GM18520 (cell line): ENCODE measurements around the gene UNC5B.

ENCODE experiments used
- ATAC-seq: cut with Tn5 transposase; IDR thresholded peaks from one replicate; pipeline ENCODE4 v1.9.1; 2021; ENCODE audit not compliant: unreplicated experiment

The UNC5B gene

DNA sequence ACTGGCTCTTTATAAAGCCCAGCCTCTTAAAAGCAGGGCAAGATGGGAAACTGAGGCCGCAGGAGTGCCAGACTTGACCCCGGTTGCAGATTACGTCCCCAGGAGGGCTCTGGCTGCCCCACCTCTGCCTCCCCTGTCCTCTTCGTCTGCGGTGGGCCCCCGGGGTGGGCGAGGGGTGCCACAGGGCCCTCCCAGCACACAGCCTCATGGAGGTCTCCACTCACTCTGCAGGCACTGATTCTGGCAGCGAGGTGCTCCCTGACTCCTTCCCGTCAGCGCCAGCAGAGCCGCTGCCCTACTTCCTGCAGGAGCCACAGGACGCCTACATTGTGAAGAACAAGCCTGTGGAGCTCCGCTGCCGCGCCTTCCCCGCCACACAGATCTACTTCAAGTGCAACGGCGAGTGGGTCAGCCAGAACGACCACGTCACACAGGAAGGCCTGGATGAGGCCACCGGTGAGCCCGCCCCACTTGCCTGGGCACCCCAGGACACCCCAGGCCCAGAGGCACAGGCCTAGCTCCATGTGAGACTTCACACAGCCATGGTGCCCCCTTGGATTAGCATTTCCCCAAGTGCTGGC is 67.3 kb downstream of the UNC5B start:
- ATAC-seq, result no peak

DNA sequence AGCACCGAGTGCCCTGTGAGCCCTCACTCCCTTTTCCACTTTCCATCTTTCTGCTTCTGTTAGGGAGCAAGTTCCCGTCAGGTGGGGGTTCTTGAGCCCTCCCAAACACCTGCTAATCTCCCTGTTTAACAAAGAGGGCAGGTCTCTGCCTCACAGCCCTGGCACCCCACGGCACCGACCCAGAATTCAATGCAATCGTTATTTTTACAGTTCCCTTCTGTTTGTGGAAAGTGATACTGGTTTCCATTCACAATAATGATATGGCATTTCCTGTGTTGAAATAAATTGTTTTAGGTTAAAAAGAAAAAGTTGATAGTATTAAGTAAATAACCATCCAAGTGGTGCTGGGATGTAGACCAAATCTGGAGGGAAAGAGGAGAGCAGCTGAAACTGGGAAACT is 67.8 kb downstream of the UNC5B start:
- no peak for ATAC-seq

DNA sequence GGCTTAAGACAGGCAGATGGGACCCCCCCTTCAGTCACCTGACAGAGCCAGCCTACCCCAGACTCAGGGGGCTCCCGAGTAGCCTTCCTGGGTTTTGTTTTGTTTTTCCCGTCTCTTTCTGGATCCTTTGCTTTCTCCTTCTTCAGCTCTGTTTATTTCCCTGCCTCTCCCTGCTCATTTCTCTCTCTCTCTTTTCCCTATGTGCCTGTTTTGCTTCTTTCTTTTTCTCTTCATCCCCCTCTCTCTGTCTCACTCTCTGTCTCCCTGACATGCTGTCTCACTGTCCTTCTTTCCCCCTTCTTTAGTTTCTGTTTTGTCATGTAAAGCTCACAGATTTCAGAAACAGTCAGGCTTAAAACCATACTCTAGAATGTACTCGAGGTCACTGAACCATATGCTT is 68.5 kb downstream of the UNC5B start:
- ATAC-seq, result no peak

DNA sequence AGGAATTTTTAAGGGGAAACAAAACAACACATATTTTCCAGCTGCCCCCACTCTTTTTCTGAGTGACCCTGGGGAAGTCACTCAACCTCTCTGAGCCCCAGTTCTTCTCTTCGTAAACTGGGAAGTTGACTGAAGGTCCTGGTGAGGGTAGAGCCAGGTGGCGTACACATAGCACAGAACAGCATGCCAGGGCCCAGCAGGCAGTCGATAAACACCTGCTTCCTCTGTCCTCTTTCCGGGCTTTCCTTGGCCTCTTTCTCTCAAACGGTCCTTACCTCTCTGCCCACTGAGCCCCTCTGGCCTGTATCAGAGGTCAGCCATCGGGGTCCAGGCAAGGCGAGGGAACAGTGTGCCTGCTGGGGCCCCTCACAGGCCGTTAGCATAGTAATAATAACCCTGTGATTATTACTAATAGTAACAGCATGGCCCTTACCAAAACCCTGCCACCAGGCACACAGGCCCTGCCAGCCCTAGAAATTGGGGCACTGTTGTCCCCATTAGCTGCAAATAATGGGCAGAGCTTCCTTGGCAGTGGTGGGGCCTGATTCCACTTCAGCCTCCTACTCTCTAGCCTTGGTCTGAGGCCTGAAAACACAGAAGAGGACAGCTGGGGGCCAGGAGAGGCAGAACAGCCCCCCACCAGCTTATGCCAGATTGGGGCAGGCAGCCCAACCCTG is 69.4 kb downstream of the UNC5B start:
- ATAC-seq, result no peak

DNA sequence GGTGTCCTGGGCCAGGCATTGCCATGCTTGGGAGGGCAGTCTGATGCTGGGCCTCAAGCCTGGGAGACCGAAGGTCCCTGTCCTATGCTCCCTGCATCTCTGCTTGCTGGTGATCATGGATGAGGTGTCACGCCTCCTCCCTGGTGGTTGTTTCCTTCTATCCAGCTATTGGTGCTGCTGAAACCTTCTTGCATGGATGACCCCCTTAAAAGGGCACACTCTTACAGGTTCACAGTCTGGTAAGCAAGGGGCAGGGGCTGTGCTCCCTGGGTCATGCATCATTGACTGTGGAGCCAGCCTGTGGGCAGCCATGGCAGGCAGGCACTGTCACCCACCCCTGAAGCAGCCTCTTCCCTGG is 69.9 kb downstream of the UNC5B start:
- ATAC-seq, result no peak

DNA sequence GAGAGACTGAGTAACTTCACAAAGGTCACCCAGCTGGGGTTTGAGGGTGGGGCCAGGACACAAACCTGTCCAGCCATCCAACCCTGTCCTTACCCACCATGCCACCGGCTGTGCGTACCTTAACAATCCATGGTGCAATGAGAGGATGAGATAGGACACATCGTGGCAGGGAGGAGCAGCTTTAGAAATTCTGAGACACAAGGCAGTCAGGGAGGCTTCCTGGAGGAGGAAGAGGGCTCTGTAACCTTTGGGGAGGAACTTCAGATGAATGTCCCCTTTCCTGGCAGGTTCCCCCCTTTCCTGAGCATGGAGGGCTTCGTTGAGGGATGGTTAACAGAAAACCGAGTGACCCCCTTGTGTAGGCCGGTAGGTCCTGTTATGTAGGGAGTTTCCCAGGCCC is 71.0 kb downstream of the UNC5B start:
- no peak for ATAC-seq

DNA sequence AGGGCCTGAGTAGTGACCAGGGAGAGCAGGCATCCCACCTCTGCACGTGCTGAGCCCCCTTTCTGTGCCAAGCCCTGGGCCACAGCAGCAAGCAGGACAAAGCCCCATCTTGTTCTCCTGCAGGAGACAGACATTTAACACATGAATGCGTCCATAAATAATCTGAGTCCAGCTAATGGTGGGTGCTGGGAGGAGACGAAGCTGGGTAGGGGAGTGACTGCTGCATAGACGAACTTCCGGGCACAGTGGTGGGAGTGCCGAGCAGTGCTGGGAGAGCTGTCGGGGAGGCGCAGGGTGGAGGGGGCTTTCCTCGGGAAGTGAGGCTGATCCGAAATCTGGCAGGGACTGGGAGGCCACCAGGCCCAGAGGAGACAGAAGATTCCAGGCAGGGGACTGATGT is 71.5 kb downstream of the UNC5B start:
- no peak for ATAC-seq

DNA sequence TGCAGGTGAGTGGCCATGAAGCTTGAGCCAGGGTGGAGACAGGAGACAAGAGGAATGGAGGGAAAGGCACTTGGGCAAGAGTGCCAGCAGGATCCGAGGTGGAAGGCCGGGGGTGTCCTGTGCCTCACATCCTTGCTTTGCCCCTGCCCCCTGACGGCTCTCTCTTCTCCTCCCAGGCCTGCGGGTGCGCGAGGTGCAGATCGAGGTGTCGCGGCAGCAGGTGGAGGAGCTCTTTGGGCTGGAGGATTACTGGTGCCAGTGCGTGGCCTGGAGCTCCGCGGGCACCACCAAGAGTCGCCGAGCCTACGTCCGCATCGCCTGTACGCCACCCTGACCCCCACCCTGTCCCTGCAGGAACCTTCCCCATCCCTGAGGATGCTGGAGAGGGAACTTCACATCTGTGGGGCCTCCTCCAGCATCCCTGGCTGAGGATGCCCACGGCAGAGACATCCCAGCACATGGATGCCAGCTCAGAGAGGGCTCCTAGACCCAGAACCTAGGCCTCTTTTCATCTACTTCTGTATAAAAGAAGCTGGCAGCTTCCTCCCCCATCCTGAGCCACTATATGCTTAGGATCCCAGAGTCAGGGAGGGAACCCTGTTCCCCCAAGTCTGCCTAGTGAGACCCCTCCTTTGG is 72.3 kb downstream of the UNC5B start:
- ATAC-seq, result no peak

DNA sequence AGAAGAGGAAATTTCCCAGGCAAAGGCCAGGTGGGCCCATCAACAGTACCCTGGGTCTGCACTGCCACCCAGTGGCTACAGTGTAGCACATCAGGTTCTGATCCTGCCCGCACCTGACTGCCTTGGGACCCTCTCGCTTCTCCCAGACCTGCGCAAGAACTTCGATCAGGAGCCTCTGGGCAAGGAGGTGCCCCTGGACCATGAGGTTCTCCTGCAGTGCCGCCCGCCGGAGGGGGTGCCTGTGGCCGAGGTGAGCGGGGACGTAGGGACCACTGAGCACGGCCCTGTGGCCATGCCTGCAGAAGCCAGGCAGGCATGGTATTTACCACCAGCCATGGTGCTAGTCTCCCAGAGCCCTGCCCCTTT is 72.8 kb downstream of the UNC5B start:
- no peak for ATAC-seq

DNA sequence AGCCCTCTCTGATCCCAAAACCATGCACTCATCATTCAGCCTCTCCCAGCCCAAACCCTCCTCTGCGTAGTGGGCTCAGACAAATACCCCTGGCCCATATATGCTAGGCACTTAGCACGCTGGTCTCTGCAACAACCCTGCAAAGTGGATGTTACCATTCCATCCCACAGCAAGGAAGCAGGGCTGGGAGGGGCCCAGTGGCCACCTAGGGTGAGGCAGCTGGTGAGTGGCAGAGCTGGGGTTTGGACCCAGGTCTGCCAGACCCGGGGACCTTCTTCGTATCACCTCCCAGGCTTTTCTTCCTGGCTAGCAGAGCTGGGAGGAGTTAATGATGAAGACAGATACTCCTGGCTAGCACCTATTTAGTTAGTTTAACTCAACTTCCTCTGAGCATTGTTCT is 73.6 kb downstream of the UNC5B start:
- ATAC-seq, result no peak

DNA sequence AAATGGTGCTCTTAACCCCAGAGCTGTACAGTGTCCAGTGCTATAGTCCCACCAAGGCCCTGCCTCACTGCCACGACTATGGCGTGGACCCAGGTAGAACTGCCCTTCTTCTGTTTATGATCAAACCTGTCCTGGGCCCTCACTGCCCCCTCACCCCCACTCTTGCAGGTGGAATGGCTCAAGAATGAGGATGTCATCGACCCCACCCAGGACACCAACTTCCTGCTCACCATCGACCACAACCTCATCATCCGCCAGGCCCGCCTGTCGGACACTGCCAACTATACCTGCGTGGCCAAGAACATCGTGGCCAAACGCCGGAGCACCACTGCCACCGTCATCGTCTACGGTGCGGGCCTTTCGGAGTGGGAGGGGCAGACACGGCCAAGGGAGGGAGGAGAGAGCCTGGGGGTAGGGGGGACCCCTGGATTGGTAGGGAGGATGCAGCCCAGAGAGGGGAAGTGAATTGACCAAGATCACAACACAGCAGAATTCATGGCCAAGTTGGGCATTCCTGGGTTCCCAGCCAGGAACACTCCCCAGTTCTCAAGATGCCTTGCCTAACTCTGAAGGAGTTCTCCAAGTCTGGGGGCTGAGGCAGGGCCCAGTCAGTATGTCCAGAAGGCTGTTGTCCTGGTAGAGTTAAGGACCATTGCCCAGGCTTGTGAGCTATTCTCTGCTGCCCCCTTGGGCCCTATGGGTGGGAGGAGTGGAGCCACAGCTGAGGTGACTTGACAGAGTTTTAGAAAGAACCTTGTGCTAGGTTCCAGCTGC is 74.3 kb downstream of the UNC5B start:
- no peak for ATAC-seq

DNA sequence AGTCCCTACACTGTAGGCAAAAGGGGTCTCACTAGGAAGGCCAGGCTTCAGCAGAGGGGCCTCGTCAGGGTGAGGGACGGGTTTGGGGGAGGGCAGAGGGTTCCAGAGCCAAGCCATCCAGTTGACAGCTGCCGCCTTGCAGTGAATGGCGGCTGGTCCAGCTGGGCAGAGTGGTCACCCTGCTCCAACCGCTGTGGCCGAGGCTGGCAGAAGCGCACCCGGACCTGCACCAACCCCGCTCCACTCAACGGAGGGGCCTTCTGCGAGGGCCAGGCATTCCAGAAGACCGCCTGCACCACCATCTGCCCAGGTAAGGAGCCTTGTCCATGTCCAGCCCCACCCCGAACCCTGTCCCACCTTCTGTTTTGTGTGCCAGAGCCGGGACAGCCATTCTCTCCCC is 75.1 kb downstream of the UNC5B start:
- ATAC-seq, result no peak

DNA sequence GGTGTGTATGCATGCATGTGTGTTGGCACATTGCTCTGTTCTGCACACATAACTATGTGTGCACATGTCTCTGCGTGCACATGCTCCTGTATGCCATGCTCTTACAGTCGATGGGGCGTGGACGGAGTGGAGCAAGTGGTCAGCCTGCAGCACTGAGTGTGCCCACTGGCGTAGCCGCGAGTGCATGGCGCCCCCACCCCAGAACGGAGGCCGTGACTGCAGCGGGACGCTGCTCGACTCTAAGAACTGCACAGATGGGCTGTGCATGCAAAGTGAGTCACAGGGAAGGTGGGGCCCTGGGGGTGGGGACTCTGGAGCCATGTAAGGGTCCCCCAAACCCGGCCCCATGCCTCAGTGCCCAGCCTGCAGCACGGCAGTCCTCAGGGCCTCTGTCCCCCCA is 76.1 kb downstream of the UNC5B start:
- ATAC-seq, result no peak

DNA sequence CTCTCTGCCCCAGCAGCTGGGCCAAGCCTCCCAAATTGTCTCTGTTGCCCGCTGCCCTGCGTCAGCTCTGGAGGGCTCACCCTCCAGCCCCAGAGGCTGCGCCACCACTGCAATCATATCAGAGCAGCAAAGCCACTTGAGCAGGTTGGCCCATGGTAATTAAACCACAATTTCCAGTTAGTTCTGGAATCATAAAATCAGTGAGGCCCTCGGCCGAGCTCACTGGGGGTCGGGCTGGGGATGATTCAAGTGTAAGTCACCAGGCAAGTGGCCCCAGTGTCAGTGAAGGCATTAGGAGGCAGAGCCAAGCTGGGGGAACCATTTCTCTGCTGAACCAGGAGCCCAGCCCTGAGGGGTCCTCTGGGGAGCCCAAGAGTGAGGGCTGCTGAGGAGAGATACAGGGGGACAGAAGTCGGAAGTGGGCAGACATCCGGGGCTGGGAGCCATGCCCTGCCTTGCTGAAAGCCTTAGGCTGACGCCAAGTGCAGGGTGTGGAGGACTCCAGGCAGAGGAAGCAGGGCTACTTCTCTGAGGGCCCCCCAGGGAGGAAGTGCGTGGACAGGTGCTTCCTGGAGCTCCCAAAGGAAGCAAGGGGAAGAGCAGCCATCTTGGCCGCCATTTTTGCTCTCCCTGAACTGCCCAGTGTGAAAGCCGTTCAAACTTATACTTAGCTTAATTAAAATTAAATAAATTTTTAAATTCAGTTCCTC is 77.2 kb downstream of the UNC5B start:
- no peak for ATAC-seq

DNA sequence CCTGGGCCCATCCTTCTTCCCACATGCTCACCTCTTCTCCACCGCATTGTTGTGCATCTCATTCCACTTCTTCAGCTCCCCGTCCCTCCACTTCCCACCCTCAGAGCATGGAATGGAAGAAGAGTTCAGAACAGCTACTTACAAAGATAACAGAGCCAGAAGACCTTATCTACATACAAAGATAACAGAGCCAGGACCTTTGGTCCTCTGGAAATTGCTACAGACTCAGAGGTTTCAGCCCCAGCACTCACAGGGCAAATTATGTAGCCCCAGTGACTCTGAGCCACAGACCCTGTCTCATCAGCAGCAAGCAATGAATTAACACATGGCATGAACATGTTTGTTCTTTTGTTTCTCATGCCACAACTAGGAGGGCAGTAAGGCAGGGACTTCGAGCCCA is 78.0 kb downstream of the UNC5B start:
- no peak for ATAC-seq

DNA sequence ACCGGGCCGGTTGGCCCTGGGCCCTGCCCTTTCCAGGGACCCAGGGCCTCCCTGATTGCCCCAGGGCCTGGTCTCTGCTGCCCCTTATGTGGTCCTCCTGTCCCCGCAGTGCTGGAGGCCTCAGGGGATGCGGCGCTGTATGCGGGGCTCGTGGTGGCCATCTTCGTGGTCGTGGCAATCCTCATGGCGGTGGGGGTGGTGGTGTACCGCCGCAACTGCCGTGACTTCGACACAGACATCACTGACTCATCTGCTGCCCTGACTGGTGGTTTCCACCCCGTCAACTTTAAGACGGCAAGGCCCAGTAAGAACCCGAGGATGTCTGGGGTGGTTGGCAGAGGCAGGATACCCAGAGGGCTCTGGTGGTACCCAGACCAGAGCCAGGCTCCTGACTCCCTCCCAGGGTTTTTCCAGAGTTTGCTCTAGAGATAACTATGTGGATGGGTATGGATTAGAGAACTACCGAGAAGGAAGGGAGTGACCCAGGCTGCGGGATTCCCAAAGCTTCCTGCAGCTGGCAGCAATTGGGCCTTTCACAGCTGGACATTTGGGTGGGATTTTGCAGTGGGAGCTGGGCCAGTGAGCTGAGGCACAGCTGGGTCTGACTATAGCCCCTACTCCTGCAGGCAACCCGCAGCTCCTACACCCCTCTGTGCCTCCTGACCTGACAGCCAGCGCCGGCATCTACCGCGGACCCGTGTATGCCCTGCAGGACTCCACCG is 78.6 kb downstream of the UNC5B start:
- no peak for ATAC-seq

DNA sequence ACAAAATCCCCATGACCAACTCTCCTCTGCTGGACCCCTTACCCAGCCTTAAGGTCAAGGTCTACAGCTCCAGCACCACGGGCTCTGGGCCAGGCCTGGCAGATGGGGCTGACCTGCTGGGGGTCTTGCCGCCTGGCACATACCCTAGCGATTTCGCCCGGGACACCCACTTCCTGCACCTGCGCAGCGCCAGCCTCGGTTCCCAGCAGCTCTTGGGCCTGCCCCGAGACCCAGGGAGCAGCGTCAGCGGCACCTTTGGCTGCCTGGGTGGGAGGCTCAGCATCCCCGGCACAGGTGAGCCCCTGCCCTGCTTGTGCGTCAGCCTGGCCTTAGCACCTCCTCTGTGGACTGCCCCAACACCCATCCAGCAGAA is 79.1 kb downstream of the UNC5B start:
- ATAC-seq, result no peak

DNA sequence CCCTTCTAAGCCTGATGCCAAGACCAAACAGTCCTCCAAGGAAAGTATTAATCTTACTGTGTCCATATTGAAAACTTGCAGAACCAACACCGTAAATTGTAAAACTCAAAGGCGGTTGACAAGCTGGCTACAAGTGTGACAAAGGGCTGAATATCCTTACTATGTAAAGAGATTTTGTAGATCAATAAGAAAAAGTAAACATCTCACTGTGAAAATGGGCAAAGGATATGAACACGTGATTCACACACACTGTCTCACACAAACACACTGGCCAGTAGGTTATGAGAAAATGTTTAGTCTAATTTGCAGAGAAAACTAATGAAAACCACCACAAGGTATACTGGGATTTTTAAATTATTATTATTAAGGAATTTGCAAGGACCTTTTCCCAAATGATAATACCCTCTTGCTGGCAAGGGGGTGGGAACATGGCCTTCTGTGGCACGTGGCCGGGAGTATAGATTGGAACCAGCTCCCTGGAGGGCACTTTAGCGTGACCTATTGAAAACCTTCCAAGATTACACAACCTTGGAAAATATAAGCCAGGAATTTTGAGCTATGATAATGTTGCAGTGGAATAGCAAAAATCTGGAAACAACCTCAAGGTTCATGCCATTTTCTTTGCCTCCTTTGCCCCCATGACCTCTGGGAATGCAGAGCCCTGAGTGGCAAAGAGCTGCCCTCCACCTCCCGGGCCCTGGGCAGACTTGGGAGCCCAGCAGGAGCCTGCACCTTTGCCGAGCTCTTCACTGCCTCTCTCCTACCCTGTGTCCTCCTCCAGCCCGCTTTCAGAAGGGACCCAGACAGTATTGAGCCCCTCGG is 80.5 kb downstream of the UNC5B start:
- ATAC-seq, result no peak

DNA sequence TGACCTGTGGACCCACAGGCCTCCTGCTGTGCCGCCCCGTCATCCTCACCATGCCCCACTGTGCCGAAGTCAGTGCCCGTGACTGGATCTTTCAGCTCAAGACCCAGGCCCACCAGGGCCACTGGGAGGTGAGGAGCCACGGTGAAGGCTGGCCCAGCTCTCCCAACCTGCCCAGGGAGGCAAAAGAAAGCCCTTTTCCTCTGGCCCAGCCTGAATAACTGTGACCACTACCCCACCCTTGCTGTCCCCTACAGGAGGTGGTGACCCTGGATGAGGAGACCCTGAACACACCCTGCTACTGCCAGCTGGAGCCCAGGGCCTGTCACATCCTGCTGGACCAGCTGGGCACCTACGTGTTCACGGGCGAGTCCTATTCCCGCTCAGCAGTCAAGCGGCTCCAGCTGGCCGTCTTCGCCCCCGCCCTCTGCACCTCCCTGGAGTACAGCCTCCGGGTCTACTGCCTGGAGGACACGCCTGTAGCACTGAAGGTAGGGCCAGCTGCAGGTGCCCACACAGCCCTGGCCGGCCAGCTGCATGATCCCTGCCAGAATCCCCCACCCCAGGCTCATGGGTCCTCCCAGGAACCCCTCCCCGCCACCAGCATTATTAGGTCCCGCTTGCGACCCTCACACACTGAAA is 81.2 kb downstream of the UNC5B start:
- no peak for ATAC-seq
